Keratinocyte (primary cell): ENCODE data around the gene PTPRD. TPM values are rescaled to one million over a fixed set of nuclear protein-coding genes. Genes with fewer than 3 reads are reported as not detected.

ENCODE experiments used
- DNase-seq: peaks from one replicate; pipeline ENCODE4 v3.0.0-alpha.2; 2011; ENCODE audit warnings: low read depth, missing footprints, low spot score
- FAIRE-seq: peaks from 2 replicates; lab custom pipeline; 2011; peaks lifted over from hg19 to GRCh38; lab: Jason Lieb, UNC
- H2AFZ ChIP-seq: 2 replicates; pipeline ENCODE4 v1.6.0; 2012; ENCODE audit warnings: low read length, control low read depth, inconsistent platforms; ENCODE audit not compliant: control insufficient read depth
- H3K27ac ChIP-seq: 2 replicates; pipeline ENCODE4 v1.5.1; 2011; ENCODE audit warnings: low read length; ENCODE audit not compliant: control insufficient read depth, insufficient read depth
- H3K27me3 ChIP-seq: 3 replicates; pipeline ENCODE4 v1.6.0; 2011; ENCODE audit warnings: low read length; ENCODE audit not compliant: control insufficient read depth, insufficient read depth; ENCODE audit errors: extremely low read depth
- H3K36me3 ChIP-seq, 2 experiments: 2 replicates in 1 of 2; 3 replicates in 1 of 2; pipeline ENCODE4 v1.5.1; 2011; ENCODE audit warnings: low read length in 2 of 2, mild to moderate bottlenecking in 1 of 2; ENCODE audit not compliant: control insufficient read depth in 2 of 2, insufficient read depth in 2 of 2; ENCODE audit errors: extremely low read depth in 1 of 2
- H3K4me1 ChIP-seq: 3 replicates; pipeline ENCODE4 v1.5.1; 2011; ENCODE audit warnings: low read length; ENCODE audit not compliant: control insufficient read depth, insufficient read depth; ENCODE audit errors: extremely low read depth
- H3K4me2 ChIP-seq: 3 replicates; pipeline ENCODE4 v1.6.0; 2011; ENCODE audit warnings: low read depth, low read length; ENCODE audit not compliant: control insufficient read depth, insufficient read depth; ENCODE audit errors: extremely low read depth
- H3K4me3 ChIP-seq, 3 experiments: fragments of 200-600 bp in 1 of 3; sonication (generic) in 1 of 3; 2 replicates in 2 of 3; 3 replicates in 1 of 3; pipeline ENCODE4 v1.5.1; 2011 to 2016; ENCODE audit warnings: low read length in 3 of 3, mild to moderate bottlenecking in 3 of 3, control low read depth in 2 of 3, inconsistent platforms in 1 of 3, low read depth in 1 of 3, mixed read lengths in 1 of 3, mixed run types in 1 of 3, moderate library complexity in 1 of 3; ENCODE audit not compliant: control insufficient read depth in 2 of 3, insufficient read depth in 2 of 3; ENCODE audit errors: extremely low read depth in 1 of 3
- H3K79me2 ChIP-seq: 2 replicates; pipeline ENCODE4 v1.6.0; 2012; ENCODE audit warnings: low read length; ENCODE audit not compliant: control insufficient read depth, insufficient read depth
- H3K9ac ChIP-seq: 3 replicates; pipeline ENCODE4 v1.6.0; 2011; ENCODE audit warnings: low read length; ENCODE audit not compliant: control insufficient read depth, insufficient read depth; ENCODE audit errors: extremely low read depth
- H3K9me1 ChIP-seq: 3 replicates; pipeline ENCODE4 v1.6.0; 2011; ENCODE audit warnings: low read length; ENCODE audit not compliant: control insufficient read depth, insufficient read depth; ENCODE audit errors: extremely low read depth
- H3K9me3 ChIP-seq: 2 replicates; pipeline ENCODE4 v1.5.1; 2012; ENCODE audit warnings: low read depth, low read length; ENCODE audit not compliant: control insufficient read depth
- H4K20me1 ChIP-seq: 3 replicates; pipeline ENCODE4 v1.6.0; 2011; ENCODE audit warnings: low read length; ENCODE audit not compliant: control insufficient read depth, insufficient read depth; ENCODE audit errors: extremely low read depth
- CTCF ChIP-seq, 3 experiments: IDR thresholded peaks in 1 of 3; conservative IDR thresholded peaks in 1 of 3; optimal IDR thresholded peaks in 1 of 3; 2 replicates in 2 of 3; 3 replicates in 1 of 3; pipeline versions ENCODE3 to v1.5.1; 2011; ENCODE audit warnings: low read length in 3 of 3, mild to moderate bottlenecking in 3 of 3, moderate library complexity in 2 of 3, control low read depth in 1 of 3, inconsistent platforms in 1 of 3; ENCODE audit not compliant: insufficient read depth in 2 of 3; ENCODE audit errors: extremely low read depth in 1 of 3
- EZH2 ChIP-seq: IDR thresholded peaks from one replicate; pipeline ENCODE4 v1.6.1; 2012; ENCODE audit warnings: inconsistent platforms, mild to moderate bottlenecking, low read length, moderate library complexity
- dilution Hi-C: fragments of 300-500 bp; cut with MboI; formaldehyde crosslinking; loops from one replicate; pipeline ENCODE4 v1.7.0; 2020; ENCODE audit warnings: low sequenced_read_pairs; ENCODE audit not compliant: extremely low pct_ligation_motif_present
- polyA plus RNA-seq, 5 experiments: library from polyadenylated mRNA; depleted of rRNA in 3 of 5; stranded (reverse) in 3 of 5; stranded (forward) in 1 of 5; unstranded in 1 of 5; fragments of >200 nt; gene quantifications; 1 replicate in 1 of 5; 2 replicates in 3 of 5; 3 replicates in 1 of 5; pipeline versions ENCODE4 v1.2.1 to v1.2.3, GENCODE V29; 2011 to 2012; ENCODE audit warnings: missing spikeins in 2 of 5, low read depth in 1 of 5, low replicate concordance in 1 of 5

PTPRD gene
- polyA plus RNA-seq, 1 donor (not counting 4 experiments of a cell fraction or from before 2014, with no cell fraction given) = 0.10 TPM

GRCh38 chr9:8346296-8346695 lies 2266.5 kb downstream of the PTPRD start:
- no peaks in the 10 kb centered on the region for H3K4me1 ChIP-seq
- H3K27ac ChIP-seq = no peak overlapping the region
- H3K9me3 ChIP-seq = no peaks in the 10 kb centered on the region
- H3K4me2 ChIP-seq = no peak overlapping the region
- TF ChIP-seq CTCF (optimal IDR thresholded peaks at IDR 0.05 in 1 of 3, IDR thresholded peaks at IDR 0.05 in 1 of 3, conservative IDR thresholded peaks at IDR 0.05 in 1 of 3; ENCODE audit: extremely low read depth in 1 of 3, insufficient read depth in 2 of 3, low read length in 3 of 3) (no peak), EZH2 (no peak)
- dilution Hi-C loops = no loop called here
- H3K9ac ChIP-seq = no peak overlapping the region
- no peak for DNase-seq
- H3K27me3 ChIP-seq = no peaks in the 10 kb centered on the region
- H3K79me2 ChIP-seq = no peaks in the 10 kb centered on the region
- H3K9me1 ChIP-seq = no peaks in the 10 kb centered on the region
- H4K20me1 ChIP-seq = no peaks in the 10 kb centered on the region
- no peak overlapping the region for H3K4me3 ChIP-seq
- no peaks in the 10 kb centered on the region for H3K36me3 ChIP-seq
- H2AFZ ChIP-seq = no peak overlapping the region
- no peak for FAIRE-seq

- dilution Hi-C loops = no loop called here
- Histone ChIP-seq H3K4me2 (no peak overlapping the region), H3K27me3 (no peaks in the 10 kb centered on the region), H3K79me2 (no peaks in the 10 kb centered on the region), H4K20me1 (no peaks in the 10 kb centered on the region), H2AFZ (no peak overlapping the region), H3K9ac (no peak overlapping the region), H3K36me3 (no peaks in the 10 kb centered on the region), H3K4me1 (no peaks in the 10 kb centered on the region), H3K27ac (no peak overlapping the region), H3K9me3 (no peaks in the 10 kb centered on the region), H3K9me1 (no peaks in the 10 kb centered on the region), H3K4me3 (no peak overlapping the region)
- FAIRE-seq (no peak), DNase-seq (no peak)
- no peak for TF ChIP-seq EZH2
- no peak for TF ChIP-seq CTCF (optimal IDR thresholded peaks at IDR 0.05 in 1 of 3, IDR thresholded peaks at IDR 0.05 in 1 of 3, conservative IDR thresholded peaks at IDR 0.05 in 1 of 3; ENCODE audit: extremely low read depth in 1 of 3, insufficient read depth in 2 of 3, low read length in 3 of 3)
Observed at GRCh38 chr9:8338767-8339510, 2273.9 kb downstream of the PTPRD start.
